Measurements from ENCODE around the gene AFF4. TPM values are rescaled to one million over a fixed set of nuclear protein-coding genes. Genes with fewer than 3 reads are reported as not detected.

Gene AFF4
- polyA plus RNA-seq, 3 donors = 9.7 to 17.7 (median 17.6) TPM

GRCh38 chr5:132901730-132902129, 61.7 kb downstream of the AFF4 start:
- Histone ChIP-seq H3K4me3 (replicated peaks in 1 of 3; ENCODE audit: low read depth in 2 of 3, low read length in 3 of 3) (no peak overlapping the region), H2AFZ (ENCODE audit: insufficient read depth, low read depth, low read length, poor library complexity, severe bottlenecking) (no peak overlapping the region), H3K9ac (ENCODE audit: insufficient read depth, low read length, poor library complexity, severe bottlenecking) (no peak overlapping the region), H3K79me2 (ENCODE audit: insufficient read depth, low read length) (no peaks in the 10 kb centered on the region), H3K36me3 (replicated peaks in 1 of 2; ENCODE audit: control insufficient read depth in 1 of 2, insufficient read depth in 2 of 2, low read length in 2 of 2) (peaks cover 58 to 78% of the 10 kb centered on the region in 2 donors), H3K4me2 (replicated peaks; ENCODE audit: extremely low read depth, low read length, poor library complexity, severe bottlenecking) (no peak overlapping the region), H3K27ac (ENCODE audit: low read depth in 1 of 2, low read length in 2 of 2) (no peak overlapping the region), H3K27me3 (ENCODE audit: control insufficient read depth in 2 of 2, insufficient read depth in 2 of 2, low read length in 2 of 2) (no peaks in the 10 kb centered on the region), H4K20me1 (ENCODE audit: insufficient read depth, low read length) (peaks cover 28% of the 10 kb centered on the region), H3K4me1 (ENCODE audit: control insufficient read depth in 1 of 2, insufficient read depth in 2 of 2, low read length in 2 of 2) (no peaks in the 10 kb centered on the region), H3K9me3 (replicated peaks in 1 of 2; ENCODE audit: control insufficient read depth in 1 of 2, insufficient read depth in 1 of 2, low read length in 2 of 2) (no peaks in the 10 kb centered on the region)
- intact Hi-C loops (cut with micrococcal nuclease) = no loop called here
- H3K36me3 Mint-ChIP-seq = peaks cover 61 to 67% of the 10 kb centered on the region in 2 donors
- WGBS (ENCODE audit: insufficient coverage) = no CpG with 5 or more reads among the region's 3 CpGs
- no peak overlapping the region for H3K27ac Mint-ChIP-seq
- TF ChIP-seq CTCF (IDR thresholded peaks at IDR 0.05) = no peak
- DNase-seq = no peak
- H3K4me3 Mint-ChIP-seq = no peak overlapping the region
- no peaks in the 10 kb centered on the region for H3K27me3 Mint-ChIP-seq (ENCODE audit: low read depth in 3 of 3)
- no peaks in the 10 kb centered on the region for H3K9me3 Mint-ChIP-seq
- H3K4me1 Mint-ChIP-seq = peaks cover 5% of the 10 kb centered on the region

- H3K27me3 ChIP-seq (ENCODE audit: control insufficient read depth in 2 of 2, insufficient read depth in 2 of 2, low read length in 2 of 2) = no peaks in the 10 kb centered on the region
- no peaks in the 10 kb centered on the region for H3K27me3 Mint-ChIP-seq (ENCODE audit: low read depth in 3 of 3)
- H3K4me1 Mint-ChIP-seq = peaks cover 5% of the 10 kb centered on the region
- 100% methylated on average over 1 of the region's 4 CpGs for whole genome bisulfite sequencing (ENCODE audit: insufficient coverage)
- H3K36me3 ChIP-seq (replicated peaks in 1 of 2; ENCODE audit: control insufficient read depth in 1 of 2, insufficient read depth in 2 of 2, low read length in 2 of 2) = peaks cover 65 to 85% of the 10 kb centered on the region in 2 donors
- no peak overlapping the region for H3K27ac Mint-ChIP-seq
- H3K79me2 ChIP-seq (ENCODE audit: insufficient read depth, low read length) = no peaks in the 10 kb centered on the region
- no peak for TF ChIP-seq CTCF (IDR thresholded peaks at IDR 0.05)
- H4K20me1 ChIP-seq (ENCODE audit: insufficient read depth, low read length) = peaks cover 21% of the 10 kb centered on the region
- no peak overlapping the region for H3K4me2 ChIP-seq (replicated peaks; ENCODE audit: extremely low read depth, low read length, poor library complexity, severe bottlenecking)
- H3K4me3 Mint-ChIP-seq = no peak overlapping the region
- H3K36me3 Mint-ChIP-seq = peaks cover 68 to 72% of the 10 kb centered on the region in 2 donors
- DNase-seq = no peak
- no peaks in the 10 kb centered on the region for H3K4me1 ChIP-seq (ENCODE audit: control insufficient read depth in 1 of 2, insufficient read depth in 2 of 2, low read length in 2 of 2)
- no peaks in the 10 kb centered on the region for H3K9me3 Mint-ChIP-seq
- no peak overlapping the region for H3K27ac ChIP-seq (ENCODE audit: low read depth in 1 of 2, low read length in 2 of 2)
- no peak overlapping the region for H3K4me3 ChIP-seq (replicated peaks in 1 of 3; ENCODE audit: low read depth in 2 of 3, low read length in 3 of 3)
- no peaks in the 10 kb centered on the region for H3K9me3 ChIP-seq (replicated peaks in 1 of 2; ENCODE audit: control insufficient read depth in 1 of 2, insufficient read depth in 1 of 2, low read length in 2 of 2)
- no peak overlapping the region for H3K9ac ChIP-seq (ENCODE audit: insufficient read depth, low read length, poor library complexity, severe bottlenecking)
- intact Hi-C loops (cut with micrococcal nuclease) = no loop called here
- no peak overlapping the region for H2AFZ ChIP-seq (ENCODE audit: insufficient read depth, low read depth, low read length, poor library complexity, severe bottlenecking)
Measured at GRCh38 chr5:132901036-132901435, 62.4 kb downstream of the AFF4 start.
